GM23338 (cell line): ENCODE results near the gene CADPS2. TPM values are rescaled to one million over a fixed set of nuclear protein-coding genes. Genes with fewer than 3 reads are reported as not detected.

Experiments
- ATAC-seq: fragments of 200-7000 bp; cut with Tn5 transposase; 3 replicates; pipeline ENCODE4 v1.9.1; 2020
- DNase-seq: peaks from one replicate; pipeline ENCODE4 v3.0.0-alpha.2; 2015; ENCODE audit warnings: low spot score
- H2AFZ ChIP-seq: fragments of 200-600 bp; sonication (generic); 2 replicates; pipeline ENCODE4 v1.8.0; 2016; ENCODE audit warnings: antibody characterized with exemption, mild to moderate bottlenecking, moderate library complexity
- H3F3A ChIP-seq: fragments of 200-600 bp; sonication (generic); replicated peaks from 2 replicates; pipeline ENCODE4 v1.8.0; 2017; ENCODE audit warnings: antibody characterized with exemption, mixed run types, low read depth
- H3K27ac ChIP-seq: fragments of 200-600 bp; sonication (generic); 2 replicates; pipeline ENCODE4 v1.6.1; 2016; ENCODE audit warnings: low read depth
- H3K27me3 ChIP-seq: fragments of 200-600 bp; sonication (generic); 2 replicates; pipeline ENCODE4 v1.8.0; 2016; ENCODE audit warnings: mild to moderate bottlenecking, mixed run types, moderate library complexity; ENCODE audit not compliant: insufficient read depth
- H3K36me3 ChIP-seq: fragments of 200-600 bp; sonication (generic); 2 replicates; pipeline ENCODE4 v1.8.0; 2016; ENCODE audit warnings: mild to moderate bottlenecking; ENCODE audit not compliant: insufficient read depth
- H3K4me1 ChIP-seq: fragments of 200-600 bp; sonication (generic); 2 replicates; pipeline ENCODE4 v1.8.0; 2016; ENCODE audit warnings: mild to moderate bottlenecking, moderate library complexity; ENCODE audit not compliant: insufficient read depth
- H3K4me2 ChIP-seq: fragments of 200-600 bp; sonication (generic); 2 replicates; pipeline ENCODE4 v1.7.1; 2017; ENCODE audit warnings: mixed run types
- H3K4me3 ChIP-seq: fragments of 200-600 bp; sonication (generic); 2 replicates; pipeline ENCODE4 v1.6.1; 2016; ENCODE audit warnings: mixed run types
- H3K79me2 ChIP-seq: fragments of 200-600 bp; sonication (generic); replicated peaks from 2 replicates; pipeline ENCODE4 v1.8.0; 2017; ENCODE audit warnings: mild to moderate bottlenecking; ENCODE audit not compliant: insufficient read depth
- H3K9me2 ChIP-seq: fragments of 200-600 bp; sonication (generic); 2 replicates; pipeline ENCODE4 v1.8.0; 2017; ENCODE audit not compliant: insufficient read depth
- H4K20me1 ChIP-seq: fragments of 200-600 bp; sonication (generic); replicated peaks from 2 replicates; pipeline ENCODE4 v1.8.0; 2017; ENCODE audit warnings: mild to moderate bottlenecking; ENCODE audit not compliant: insufficient read depth
- H3K27ac Mint-ChIP-seq: 2 replicates; pipeline ENCODE4 v1.8.0; 2020; ENCODE audit warnings: inconsistent platforms, mild to moderate bottlenecking, moderate library complexity, mixed read lengths
- H3K27me3 Mint-ChIP-seq: 3 replicates; pipeline ENCODE4 v1.8.0; 2022; ENCODE audit warnings: low read depth, mild to moderate bottlenecking, moderate library complexity, mixed read lengths, inconsistent platforms; ENCODE audit not compliant: insufficient read depth, poor library complexity
- H3K36me3 Mint-ChIP-seq: 3 replicates; pipeline ENCODE4 v1.8.0; 2021; ENCODE audit warnings: low read depth, mild to moderate bottlenecking, inconsistent platforms, moderate library complexity, mixed read lengths
- H3K4me1 Mint-ChIP-seq: 3 replicates; pipeline ENCODE4 v1.8.0; 2020; ENCODE audit warnings: mild to moderate bottlenecking, inconsistent platforms, mixed read lengths
- H3K4me3 Mint-ChIP-seq: 3 replicates; pipeline ENCODE4 v1.8.0; 2021; ENCODE audit warnings: moderate library complexity, mild to moderate bottlenecking, inconsistent platforms, mixed read lengths
- H3K9me3 Mint-ChIP-seq: 3 replicates; pipeline ENCODE4 v1.8.0; 2020; ENCODE audit warnings: moderate library complexity, mild to moderate bottlenecking, inconsistent platforms, mixed read lengths
- CTCF ChIP-seq, 2 experiments: fragments of 200-600 bp in 1 of 2; sonication (generic) in 1 of 2; conservative IDR thresholded peaks; 2 replicates each; pipeline versions ENCODE4 v1.5.1 to v1.6.1; 2016 to 2017; ENCODE audit warnings: antibody characterized with exemption in 2 of 2, low read depth in 2 of 2, mild to moderate bottlenecking in 2 of 2, moderate library complexity in 1 of 2
- EZH2 ChIP-seq: fragments of 200-600 bp; sonication (generic); IDR thresholded peaks from one replicate; pipeline ENCODE4 v1.8.0; 2017; ENCODE audit warnings: antibody characterized with exemption, mild to moderate bottlenecking, low read depth; ENCODE audit not compliant: unreplicated experiment
- EZH2phosphoT487 ChIP-seq: fragments of 200-600 bp; sonication (generic); IDR thresholded peaks from one replicate; pipeline ENCODE4 v1.8.1; 2018; ENCODE audit warnings: antibody characterized with exemption; ENCODE audit not compliant: unreplicated experiment
- JUNB ChIP-seq: IDR thresholded peaks from one replicate; pipeline ENCODE4 v1.6.1; 2016; ENCODE audit warnings: antibody characterized with exemption; ENCODE audit not compliant: unreplicated experiment
- NANOG ChIP-seq: IDR thresholded peaks from 2 replicates; pipeline ENCODE4 v1.6.1; 2016; ENCODE audit warnings: antibody characterized with exemption, borderline replicate concordance
- POLR2AphosphoS5 ChIP-seq: IDR thresholded peaks from 2 replicates; pipeline ENCODE4 v1.6.1; 2016; ENCODE audit warnings: antibody characterized with exemption, low read depth
- REST ChIP-seq: IDR thresholded peaks from one replicate; pipeline ENCODE4 v1.6.1; 2018; ENCODE audit warnings: antibody characterized with exemption; ENCODE audit not compliant: unreplicated experiment
- ZNF114 ChIP-seq: fragments of 250-450 bp; sonication (Bioruptor Pico); IDR thresholded peaks from 2 replicates; pipeline ENCODE4 v1.5.0; 2020; ENCODE audit warnings: mild to moderate bottlenecking, moderate library complexity
- ZNF331 ChIP-seq: fragments of 250-450 bp; sonication (Bioruptor Pico); IDR thresholded peaks from 2 replicates; pipeline ENCODE4 v1.5.0; 2020; ENCODE audit warnings: low read depth, mild to moderate bottlenecking, moderate library complexity
- polyA plus RNA-seq: library from polyadenylated mRNA; unstranded; fragments of >200 nt; fragmentation: Nextera tagmentation; extraction: Ambion mirVana; gene quantifications from 2 replicates; pipeline ENCODE4 v1.2.1, GENCODE V29; 2016
- total RNA-seq: library from RNA; depleted of rRNA; stranded (reverse); fragments of >200 nt; shearing (Covaris generic); gene quantifications from 2 replicates; pipeline ENCODE4 v1.2.3, GENCODE V29; 2014

Gene CADPS2
- total and polyA plus RNA-seq, 2 experiments from 2014 or later, result 16.3 to 36.9 TPM

GRCh38 chr7:122896509-122896908, 10.2 kb upstream of the CADPS2 start:
- Histone ChIP-seq H3K79me2 (no peaks in the 10 kb centered on the region), H4K20me1 (no peaks in the 10 kb centered on the region), H3K9me2 (no peaks in the 10 kb centered on the region), H3K27ac (no peak overlapping the region), H3K36me3 (no peaks in the 10 kb centered on the region), H3K4me1 (no peaks in the 10 kb centered on the region), H3K4me3 (no peak overlapping the region), H3K27me3 (no peaks in the 10 kb centered on the region), H3F3A (no peaks in the 10 kb centered on the region), H2AFZ (no peak overlapping the region), H3K4me2 (no peak overlapping the region)
- H3K9me3 Mint-ChIP-seq, result peaks cover 4% of the 10 kb centered on the region; the same call in 2 of the 3 replicates
- no peaks in the 10 kb centered on the region for H3K27me3 Mint-ChIP-seq
- H3K36me3 Mint-ChIP-seq, result peaks cover 7% of the 10 kb centered on the region; the same call in 2 of the 3 replicates
- no peak overlapping the region for H3K27ac Mint-ChIP-seq
- no peak for TF ChIP-seq NANOG
- no peak for TF ChIP-seq JUNB
- no peak for TF ChIP-seq EZH2phosphoT487
- peak in 1 of 2 experiments; percentile 12; a peak in 1 of 4 replicates for TF ChIP-seq CTCF (conservative IDR thresholded peaks at IDR 0.05; ENCODE audit: low read depth in 2 of 2)
- DNase-seq, result no peak
- no peak for ATAC-seq
- no peak overlapping the region for H3K4me3 Mint-ChIP-seq
- no peaks in the 10 kb centered on the region for H3K4me1 Mint-ChIP-seq

- Histone ChIP-seq H3K79me2 (no peaks in the 10 kb centered on the region), H3K4me1 (no peaks in the 10 kb centered on the region), H3K9me2 (no peaks in the 10 kb centered on the region), H3K4me3 (no peak overlapping the region), H3K4me2 (no peak overlapping the region), H3K27ac (no peak overlapping the region), H3K36me3 (no peaks in the 10 kb centered on the region), H4K20me1 (no peaks in the 10 kb centered on the region), H2AFZ (no peak overlapping the region), H3K27me3 (peaks cover 11% of the 10 kb centered on the region), H3F3A (no peaks in the 10 kb centered on the region)
- no peak for ATAC-seq
- DNase-seq, result no peak
- TF ChIP-seq REST (no peak), ZNF114 (no peak), EZH2 (no peak), ZNF331 (CRISPR knock-in tag) (no peak), POLR2AphosphoS5 (no peak), NANOG (no peak), CTCF (conservative IDR thresholded peaks at IDR 0.05; ENCODE audit: low read depth in 2 of 2) (no peak)
- Mint-ChIP-seq H3K27ac (no peak overlapping the region), H3K36me3 (peaks cover 4% of the 10 kb centered on the region; the same call in 2 of the 3 replicates), H3K9me3 (peaks cover 4% of the 10 kb centered on the region; the same call in 2 of the 3 replicates), H3K4me1 (no peaks in the 10 kb centered on the region), H3K27me3 (peaks cover 1% of the 10 kb centered on the region), H3K4me3 (no peak overlapping the region)
These were observed 7.2 kb upstream of the CADPS2 start for GRCh38 chr7:122893486-122893885.
